T-helper 22 cell (primary cell): ENCODE measurements around the gene DR1.

Source experiments
- DNase-seq: peaks from one replicate; pipeline ENCODE4 v3.0.0-alpha.2; 2020; ENCODE audit warnings: low read depth

Gene DR1

DNA sequence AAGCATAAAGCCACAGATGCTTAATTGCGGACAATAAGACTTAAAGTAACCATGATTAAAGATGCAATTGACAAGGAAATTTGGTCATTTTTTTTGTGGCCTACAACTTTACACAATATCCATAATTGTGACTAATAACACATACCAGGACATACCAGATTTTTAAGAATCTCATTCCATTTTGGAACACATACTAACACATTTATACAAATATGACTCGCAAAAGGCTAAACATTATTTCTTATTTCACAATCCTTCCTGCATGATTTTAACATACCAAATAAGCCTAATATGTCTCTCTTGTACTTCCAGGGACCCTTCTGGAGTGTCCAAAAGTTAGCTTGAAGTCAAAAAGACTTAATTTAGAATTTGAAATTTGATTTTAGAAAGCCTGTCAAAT is 48.8 kb downstream of the DR1 start:
- DNase-seq: no peak

DNA sequence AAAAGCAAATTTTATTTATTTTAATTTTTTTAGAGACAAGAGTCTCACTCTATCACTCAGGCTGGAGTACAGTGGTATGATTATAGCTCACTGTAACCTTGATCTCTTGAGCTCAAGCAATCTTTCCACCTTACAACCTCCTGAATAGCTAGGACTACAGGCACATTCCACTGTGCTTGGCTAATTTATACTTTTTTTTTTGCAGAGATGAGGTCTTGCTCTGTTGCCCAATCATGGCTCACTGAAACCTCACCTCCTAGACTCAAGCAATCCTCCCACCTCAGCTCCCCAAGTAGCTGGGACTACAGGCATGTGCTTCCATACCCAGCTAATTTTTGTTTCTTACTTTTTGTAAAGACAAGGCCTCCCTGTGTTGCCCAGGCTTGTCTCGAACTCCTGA is 49.5 kb downstream of the DR1 start:
- DNase-seq: no peak

DNA sequence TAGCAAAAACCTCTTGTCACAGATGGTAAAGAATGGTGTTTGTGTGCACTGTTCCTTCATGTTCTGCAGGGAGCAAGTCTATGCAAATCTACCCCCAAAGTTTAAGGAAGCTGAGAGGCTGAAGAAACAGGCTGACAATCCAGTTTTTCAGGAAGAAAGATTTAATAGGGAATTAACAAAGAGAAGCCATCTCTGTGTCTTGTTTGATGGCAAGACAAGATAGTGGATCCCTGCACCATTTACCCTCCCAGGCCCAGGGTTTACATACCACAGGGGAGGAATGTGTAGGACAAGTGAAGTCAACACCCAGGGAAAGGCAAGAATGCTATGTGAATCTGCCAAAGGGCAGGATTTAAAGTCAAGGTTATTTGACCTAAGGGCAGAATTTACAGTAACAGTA is 54.1 kb downstream of the DR1 start:
- DNase-seq: no peak

DNA sequence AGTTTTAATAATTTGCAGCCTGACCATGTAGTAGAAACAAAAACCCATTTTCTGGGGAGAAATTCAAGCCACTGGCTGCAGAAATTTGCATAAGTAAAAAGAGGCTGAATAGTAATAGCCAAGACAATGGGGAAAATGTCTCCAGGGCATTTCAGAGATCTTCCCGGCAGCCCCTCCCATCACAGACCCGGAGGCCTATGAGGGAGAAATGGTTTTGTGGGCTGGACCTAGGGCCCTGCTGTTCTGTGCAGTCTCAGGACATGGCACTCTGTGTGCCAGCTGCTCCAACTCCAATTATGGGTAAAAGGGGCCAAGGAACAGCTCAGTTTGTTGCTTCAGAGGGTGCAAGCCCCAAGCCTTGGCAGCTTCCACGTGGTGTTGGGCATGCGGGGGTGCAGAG is 62.5 kb downstream of the DR1 start:
- DNase-seq: no peak

DNA sequence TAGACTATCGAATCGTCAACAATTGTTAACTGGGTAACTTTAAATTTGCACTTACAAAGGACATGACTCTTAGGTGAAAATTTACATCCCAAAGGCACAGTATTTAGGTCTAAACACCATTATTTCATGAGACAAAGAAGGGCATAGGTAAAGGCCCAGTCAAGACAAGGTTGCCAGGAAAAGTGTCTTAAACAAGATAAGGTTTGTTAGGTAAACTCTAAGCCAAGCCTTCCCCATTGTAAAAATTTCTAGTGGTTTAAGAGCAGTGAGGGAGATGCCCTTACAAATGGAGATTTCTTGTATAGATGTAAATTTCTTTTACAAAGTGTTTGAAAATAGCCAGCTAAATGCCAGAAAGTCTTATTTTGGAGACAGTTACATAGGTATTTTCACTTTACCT is 65.3 kb downstream of the DR1 start:
- no peak for DNase-seq

DNA sequence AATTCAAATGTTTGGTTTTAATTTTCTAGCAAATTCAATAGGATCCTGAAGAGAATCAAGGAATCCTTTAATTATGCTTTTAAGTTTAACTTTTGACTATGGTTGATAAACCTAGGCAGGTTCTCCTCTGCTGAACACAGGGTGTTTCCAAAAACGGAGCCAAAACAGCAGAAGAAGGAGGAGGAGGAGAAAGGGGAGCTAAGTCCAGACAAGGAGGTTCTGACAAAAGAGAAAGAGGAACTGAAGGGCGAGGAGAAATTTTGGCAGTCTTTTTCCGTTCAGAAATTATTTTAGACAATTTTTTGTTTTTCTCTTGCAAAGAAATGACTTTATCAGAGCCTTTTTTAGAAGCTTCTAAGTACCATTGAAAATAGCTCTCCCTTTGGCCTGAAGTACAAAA is 69.0 kb downstream of the DR1 start:
- no peak for DNase-seq

DNA sequence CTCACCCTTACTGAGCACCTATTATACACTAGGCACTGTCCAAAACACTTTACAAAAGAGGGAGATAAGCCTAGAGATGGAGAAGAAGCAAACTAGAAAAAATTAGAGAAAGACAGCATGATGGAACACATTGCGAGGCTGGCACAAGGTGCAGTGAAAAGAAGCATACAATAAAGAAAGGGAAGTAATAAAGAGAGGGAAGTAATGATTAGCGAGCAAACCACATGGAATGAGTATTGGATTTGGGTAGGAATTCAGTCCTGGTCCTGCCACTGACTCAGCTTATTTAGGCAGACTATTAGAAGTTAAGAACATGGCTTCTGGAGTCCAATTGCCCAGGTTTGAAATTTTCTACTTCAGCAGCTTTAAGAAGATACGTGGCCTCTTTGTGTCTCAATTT is 69.6 kb downstream of the DR1 start:
- no peak for DNase-seq

DNA sequence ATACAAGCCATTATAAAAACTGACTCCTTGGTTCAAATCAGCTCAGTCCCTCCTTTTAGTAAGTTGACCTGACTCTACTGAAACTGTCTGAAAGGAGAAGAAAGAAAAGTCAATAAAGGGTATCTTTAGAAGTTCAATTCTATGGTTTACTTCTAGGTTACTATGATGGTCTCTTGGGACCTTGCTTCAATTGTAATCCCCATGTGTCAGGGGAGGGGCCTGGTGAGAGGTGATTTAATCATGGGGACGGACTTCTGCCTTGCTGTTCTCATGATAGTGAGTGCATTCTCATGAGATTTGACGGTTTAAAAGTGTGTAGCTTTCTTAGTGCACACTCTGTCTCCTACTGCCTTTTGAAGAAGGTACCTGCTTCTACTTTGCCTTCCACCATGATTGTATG is 70.5 kb downstream of the DR1 start:
- DNase-seq: no peak
